H9 (cell line): ENCODE measurements around the gene TRERF1. TPM values are rescaled to one million over a fixed set of nuclear protein-coding genes. Genes with fewer than 3 reads are reported as not detected.

Experiments
- DNase-seq: peaks from one replicate; pipeline ENCODE4 v3.0.0-alpha.2; 2017
- H2AFZ ChIP-seq: one replicate; pipeline ENCODE4 v1.6.1; 2013; ENCODE audit warnings: mild to moderate bottlenecking, low read length, control low read depth, moderate library complexity
- H2AK5ac ChIP-seq: 2 replicates; pipeline ENCODE4 v1.6.1; 2013; ENCODE audit warnings: low read length, control low read depth, mixed read lengths; ENCODE audit not compliant: insufficient read length
- H2BK120ac ChIP-seq: one replicate; pipeline ENCODE4 v1.6.1; 2013; ENCODE audit warnings: low read depth, mild to moderate bottlenecking, low read length, control low read depth, inconsistent platforms; ENCODE audit not compliant: poor library complexity, severe bottlenecking
- H2BK12ac ChIP-seq: 2 replicates; pipeline ENCODE4 v1.6.1; 2013; ENCODE audit warnings: low read length, control low read depth, mixed read lengths, low read depth; ENCODE audit not compliant: insufficient read length
- H2BK15ac ChIP-seq: 2 replicates; pipeline ENCODE4 v1.6.1; 2013; ENCODE audit warnings: low read depth, low read length, control low read depth
- H2BK20ac ChIP-seq: one replicate; pipeline ENCODE4 v1.6.1; 2013; ENCODE audit warnings: low read depth, mild to moderate bottlenecking, low read length, control low read depth, inconsistent platforms; ENCODE audit not compliant: poor library complexity, severe bottlenecking
- H2BK5ac ChIP-seq: 2 replicates; pipeline ENCODE4 v1.6.1; 2013; ENCODE audit warnings: low read length, control low read depth, mixed read lengths; ENCODE audit not compliant: insufficient read length
- H3K14ac ChIP-seq: 2 replicates; pipeline ENCODE4 v1.6.1; 2013; ENCODE audit warnings: low read length, control low read depth; ENCODE audit not compliant: insufficient read depth
- H3K18ac ChIP-seq: 2 replicates; pipeline ENCODE4 v1.6.1; 2013; ENCODE audit warnings: low read depth, mild to moderate bottlenecking, mixed read lengths, low read length, control low read depth; ENCODE audit not compliant: insufficient read length
- H3K23ac ChIP-seq: 2 replicates; pipeline ENCODE4 v1.6.1; 2013; ENCODE audit warnings: low read length, control low read depth, mixed read lengths, low read depth; ENCODE audit not compliant: insufficient read length
- H3K23me2 ChIP-seq: 2 replicates; pipeline ENCODE4 v1.6.1; 2013; ENCODE audit warnings: low read depth, mild to moderate bottlenecking, mixed read lengths, low read length, control low read depth; ENCODE audit not compliant: insufficient read length, poor library complexity, severe bottlenecking
- H3K27ac ChIP-seq: 2 replicates; pipeline ENCODE4 v1.5.1; 2013; ENCODE audit warnings: low read length, control low read depth, mixed read lengths, low read depth; ENCODE audit not compliant: insufficient read length
- H3K27me3 ChIP-seq: 2 replicates; pipeline ENCODE4 v1.6.1; 2013; ENCODE audit warnings: low read length, control low read depth, inconsistent platforms; ENCODE audit not compliant: insufficient read depth
- H3K4ac ChIP-seq: 2 replicates; pipeline ENCODE4 v1.6.1; 2013; ENCODE audit warnings: low read depth, mild to moderate bottlenecking, control low read depth, inconsistent platforms, low read length, moderate library complexity
- H3K4me1 ChIP-seq: 2 replicates; pipeline ENCODE4 v1.6.1; 2013; ENCODE audit warnings: low read length, control low read depth, inconsistent platforms; ENCODE audit not compliant: insufficient read depth
- H3K4me2 ChIP-seq: 2 replicates; pipeline ENCODE4 v1.6.1; 2013; ENCODE audit warnings: low read length, control low read depth, mixed read lengths; ENCODE audit not compliant: insufficient read length, insufficient read depth
- H3K56ac ChIP-seq: 2 replicates; pipeline ENCODE4 v1.6.1; 2013; ENCODE audit warnings: low read depth, mild to moderate bottlenecking, mixed read lengths, low read length, control low read depth; ENCODE audit not compliant: insufficient read length
- H3K79me1 ChIP-seq: 2 replicates; pipeline ENCODE4 v1.6.1; 2013; ENCODE audit warnings: low read depth, mild to moderate bottlenecking, moderate library complexity, low read length, control low read depth, inconsistent platforms; ENCODE audit not compliant: insufficient read depth, poor library complexity, severe bottlenecking
- H3K79me2 ChIP-seq: 2 replicates; pipeline ENCODE4 v1.6.1; 2013; ENCODE audit warnings: low read length, control low read depth, inconsistent platforms; ENCODE audit not compliant: insufficient read depth
- H3K9ac ChIP-seq: 2 replicates; pipeline ENCODE4 v1.6.1; 2013; ENCODE audit warnings: low read length, control low read depth, mixed read lengths; ENCODE audit not compliant: insufficient read length; ENCODE audit errors: extremely low read depth
- H3K9me3 ChIP-seq: one replicate; pipeline ENCODE4 v1.6.1; 2013; ENCODE audit warnings: low read depth, low read length, inconsistent platforms; ENCODE audit not compliant: control insufficient read depth
- H3T11ph ChIP-seq: one replicate; pipeline ENCODE4 v1.6.1; 2013; ENCODE audit warnings: mild to moderate bottlenecking, low read length, control low read depth, inconsistent platforms
- H4K20me1 ChIP-seq: one replicate; pipeline ENCODE4 v1.6.1; 2013; ENCODE audit not compliant: control insufficient read depth, insufficient read length, insufficient read depth
- H4K5ac ChIP-seq: 2 replicates; pipeline ENCODE4 v1.6.1; 2013; ENCODE audit warnings: low read depth, mild to moderate bottlenecking, mixed read lengths, low read length, control low read depth; ENCODE audit not compliant: insufficient read length
- H4K8ac ChIP-seq: replicated peaks from 2 replicates; pipeline ENCODE4 v1.6.1; 2013; ENCODE audit warnings: low read length, control low read depth, mixed read lengths, low read depth; ENCODE audit not compliant: insufficient read length
- H4K91ac ChIP-seq: 2 replicates; pipeline ENCODE4 v1.6.1; 2013; ENCODE audit warnings: low read depth, mild to moderate bottlenecking, moderate library complexity, mixed read lengths, low read length, control low read depth; ENCODE audit not compliant: insufficient read length
- H3K27ac Mint-ChIP-seq, 3 experiments: 2 replicates in 2 of 3; 3 replicates in 1 of 3; pipeline ENCODE4 v1.8.0; 2020 to 2021; ENCODE audit warnings: mixed read lengths in 3 of 3, mild to moderate bottlenecking in 1 of 3, moderate library complexity in 1 of 3
- H3K27me3 Mint-ChIP-seq: 2 replicates; pipeline ENCODE4 v1.8.0; 2021; ENCODE audit warnings: low read depth, mild to moderate bottlenecking, moderate library complexity, mixed read lengths
- H3K36me3 Mint-ChIP-seq, 3 experiments: 2 replicates in 2 of 3; 3 replicates in 1 of 3; pipeline ENCODE4 v1.8.0; 2020 to 2021; ENCODE audit warnings: low read depth in 3 of 3, mixed read lengths in 3 of 3; ENCODE audit not compliant: insufficient read depth in 1 of 3
- H3K4me1 Mint-ChIP-seq, 2 experiments: 2 replicates each; pipeline ENCODE4 v1.8.0; 2020; ENCODE audit warnings: mixed read lengths in 2 of 2
- H3K4me3 Mint-ChIP-seq, 2 experiments: 2 replicates in 1 of 2; 3 replicates in 1 of 2; pipeline ENCODE4 v1.8.0; 2020 to 2021; ENCODE audit warnings: mild to moderate bottlenecking in 2 of 2, mixed read lengths in 2 of 2, moderate library complexity in 1 of 2
- H3K9me3 Mint-ChIP-seq, 2 experiments: 2 replicates in 1 of 2; 3 replicates in 1 of 2; pipeline ENCODE4 v1.8.0; 2020; ENCODE audit warnings: mild to moderate bottlenecking in 2 of 2, mixed read lengths in 2 of 2, moderate library complexity in 1 of 2
- WGBS: extraction: QIAGEN DNeasy Blood & Tissue Kit; methylation state at CpG from one replicate; pipeline ENCODE4 v1.1.7; 2013; ENCODE audit warnings: missing lambda C conversion rate, low lambda C conversion rate, mixed read lengths; ENCODE audit not compliant: insufficient read length; ENCODE audit errors: extremely low coverage; 5-methylcytosine and 5-hydroxymethylcytosine counted together
- total RNA-seq: library from RNA; stranded (reverse); gene quantifications from 2 replicates; pipeline ENCODE4 v1.2.1, GENCODE V29; 2021
- TF ChIP-seq, protein P1 (sequence below): fragments of 200-600 bp; sonication (generic); conservative IDR thresholded peaks from 3 replicates; pipeline ENCODE4 v1.8.0; 2021; ENCODE audit warnings: antibody characterized with exemption, mild to moderate bottlenecking

Gene TRERF1
- total RNA-seq, 1 experiment from 2014 or later, result 19.7 TPM

DNA sequence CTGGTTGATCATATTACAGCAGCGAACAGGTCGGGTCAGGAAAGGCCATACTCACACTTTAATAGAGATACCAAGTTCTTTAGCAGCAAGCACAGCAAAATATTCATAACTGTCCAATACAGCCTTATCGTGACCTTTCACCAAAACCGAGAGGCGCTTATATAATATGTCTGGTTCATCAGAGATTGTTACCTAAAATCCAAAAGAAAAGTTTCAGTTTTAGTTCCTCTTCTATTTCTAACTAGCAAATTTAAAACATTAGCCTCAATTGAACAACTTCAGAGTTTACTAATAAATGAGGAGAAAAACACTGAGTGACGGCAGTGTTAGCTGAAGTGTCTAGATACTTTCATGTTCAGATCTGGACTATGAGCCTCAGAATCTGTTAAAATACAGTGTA lies 240.0 kb downstream of the TRERF1 start:
- Histone ChIP-seq H3K27ac (no peak overlapping the region), H2BK20ac (no peak overlapping the region), H2BK120ac (no peak overlapping the region), H3K9me3 (no peaks in the 10 kb centered on the region), H3K23me2 (no peaks in the 10 kb centered on the region), H3K9ac (no peak overlapping the region), H2AK5ac (no peak overlapping the region), H3K23ac (no peak overlapping the region), H3K4me2 (no peak overlapping the region), H4K5ac (no peak overlapping the region), H3K56ac (no peak overlapping the region), H3K27me3 (no peaks in the 10 kb centered on the region), H3K18ac (no peak overlapping the region), H3K79me1 (no peaks in the 10 kb centered on the region), H4K91ac (no peak overlapping the region), H3K4ac (no peak overlapping the region), H2BK15ac (no peak overlapping the region), H3K4me1 (no peaks in the 10 kb centered on the region), H2BK12ac (no peak overlapping the region), H3K79me2 (no peaks in the 10 kb centered on the region), H3T11ph (no peak overlapping the region), H2AFZ (no peak overlapping the region), H4K8ac (no peak overlapping the region), H3K14ac (no peak overlapping the region), H2BK5ac (no peak overlapping the region), H4K20me1 (no peaks in the 10 kb centered on the region)
- H3K4me3 Mint-ChIP-seq, result no peak overlapping the region
- no peak for DNase-seq
- no CpG with 5 or more reads among the region's 6 CpGs for WGBS
- TF ChIP-seq, protein P1, sequence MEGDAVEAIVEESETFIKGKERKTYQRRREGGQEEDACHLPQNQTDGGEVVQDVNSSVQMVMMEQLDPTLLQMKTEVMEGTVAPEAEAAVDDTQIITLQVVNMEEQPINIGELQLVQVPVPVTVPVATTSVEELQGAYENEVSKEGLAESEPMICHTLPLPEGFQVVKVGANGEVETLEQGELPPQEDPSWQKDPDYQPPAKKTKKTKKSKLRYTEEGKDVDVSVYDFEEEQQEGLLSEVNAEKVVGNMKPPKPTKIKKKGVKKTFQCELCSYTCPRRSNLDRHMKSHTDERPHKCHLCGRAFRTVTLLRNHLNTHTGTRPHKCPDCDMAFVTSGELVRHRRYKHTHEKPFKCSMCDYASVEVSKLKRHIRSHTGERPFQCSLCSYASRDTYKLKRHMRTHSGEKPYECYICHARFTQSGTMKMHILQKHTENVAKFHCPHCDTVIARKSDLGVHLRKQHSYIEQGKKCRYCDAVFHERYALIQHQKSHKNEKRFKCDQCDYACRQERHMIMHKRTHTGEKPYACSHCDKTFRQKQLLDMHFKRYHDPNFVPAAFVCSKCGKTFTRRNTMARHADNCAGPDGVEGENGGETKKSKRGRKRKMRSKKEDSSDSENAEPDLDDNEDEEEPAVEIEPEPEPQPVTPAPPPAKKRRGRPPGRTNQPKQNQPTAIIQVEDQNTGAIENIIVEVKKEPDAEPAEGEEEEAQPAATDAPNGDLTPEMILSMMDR, result no peak
- peaks cover 6 to 14% of the 10 kb centered on the region in 2 experiments for H3K4me1 Mint-ChIP-seq
- no peak overlapping the region for H3K27ac Mint-ChIP-seq
- H3K27me3 Mint-ChIP-seq, result no peaks in the 10 kb centered on the region
- H3K9me3 Mint-ChIP-seq, result no peaks in the 10 kb centered on the region
- peaks cover 19 to 58% (median 58%) of the 10 kb centered on the region in 3 experiments; a peak in 6 of 7 replicates for H3K36me3 Mint-ChIP-seq
